ENCODE results near the gene KRT77. TPM values are rescaled to one million over a fixed set of nuclear protein-coding genes. Genes with fewer than 3 reads are reported as not detected.

The KRT77 gene
- total and polyA plus RNA-seq, 10 of the 15 experiments (the other 5 are each of a cell fraction or from before 2014, with no cell fraction given): not detected

- ATAC-seq (no peak), FAIRE-seq (no peak), DNase-seq (ENCODE audit: low read depth, low spot score) (no peak)
- Histone ChIP-seq H3K27me3 (replicated peaks in 1 of 2; ENCODE audit: control insufficient read depth in 2 of 2, insufficient read depth in 2 of 2, low read length in 1 of 2) (peaks cover 3 to 6% of the 10 kb centered on the region in 2 experiments; a peak in 2 of 4 replicates), H4K20me1 (ENCODE audit: control insufficient read depth, insufficient read depth) (no peaks in the 10 kb centered on the region), H3K4me2 (ENCODE audit: control insufficient read depth, insufficient read depth) (no peak overlapping the region), H3K79me2 (ENCODE audit: control insufficient read depth, insufficient read depth, low read length) (no peaks in the 10 kb centered on the region), H3K36me3 (ENCODE audit: control insufficient read depth in 2 of 2, insufficient read depth in 2 of 2, low read length in 1 of 2) (no peaks in the 10 kb centered on the region), H2AFZ (ENCODE audit: control insufficient read depth, low read depth, low read length) (no peak overlapping the region), H3K27ac (ENCODE audit: control insufficient read depth, insufficient read depth) (no peak overlapping the region), H3K4me3 (no peak overlapping the region), H3K9me3 (replicated peaks; ENCODE audit: control insufficient read depth, insufficient read depth, low read length) (no peaks in the 10 kb centered on the region), H3K4me1 (ENCODE audit: control insufficient read depth, insufficient read depth, low read length) (no peaks in the 10 kb centered on the region), H3K9ac (ENCODE audit: control insufficient read depth, insufficient read depth, low read length) (no peak overlapping the region)
- ChIA-PET CTCF (no interaction called here), SMC1A (ENCODE audit: uncharacterized antibody, unreplicated experiment) (no interaction called here), RAD21 (ENCODE audit: unreplicated experiment) (no interaction called here), POLR2A (no interaction called here)
- BruUV-seq (replicated peaks): no TSS peak
- no peak for TF ChIP-seq REST (IDR thresholded peaks at IDR 0.05; ENCODE audit: low read depth, low read length)
- in situ Hi-C loops (cut with MboI): no loop called here
- 2% methylated on average over 6 of the region's 6 CpGs for WGBS (ENCODE audit: insufficient coverage, insufficient replicate concordance, low lambda C conversion rate, missing lambda C conversion rate)
- intact Hi-C loops (cut with micrococcal nuclease; ENCODE audit: unreplicated experiment): no loop called here
Observed at GRCh38 chr12:52655251-52655650, 48.1 kb downstream of the KRT77 start.

DNA sequence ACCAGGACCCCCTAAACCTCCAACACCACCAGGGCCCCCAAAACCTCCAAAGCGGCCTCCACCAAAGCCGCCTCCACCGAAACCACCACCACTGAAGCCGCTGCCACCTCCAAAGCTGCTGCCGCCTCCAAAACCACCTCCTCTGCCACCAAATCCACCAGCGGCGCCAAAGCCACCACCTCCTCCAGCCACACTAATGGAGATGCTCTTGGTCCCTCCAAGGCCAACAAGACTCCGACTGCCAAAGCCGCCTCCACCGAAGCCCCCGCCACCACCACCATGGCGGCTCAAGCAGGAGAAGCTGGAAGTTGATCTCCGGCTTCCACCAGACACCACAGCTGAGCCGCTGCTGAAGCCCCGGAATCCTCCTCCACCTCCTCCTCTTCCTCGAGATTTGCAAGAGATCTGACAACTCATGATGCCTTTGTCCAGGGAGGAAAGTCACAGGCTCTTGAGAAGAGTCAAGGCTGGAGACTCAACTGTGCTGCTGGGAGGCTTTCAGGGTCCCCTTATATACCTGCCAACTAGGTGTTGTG, 51.5 kb downstream of the KRT77 start, which contains the start of gene KRT2:
Gene KRT2 (minus strand): TSS at position 486 of the 536 bp plus-strand sequence. CDS start 69 bp downstream, at position 417.
- intact Hi-C loops (cut with micrococcal nuclease; ENCODE audit: unreplicated experiment): no loop called here
- Histone ChIP-seq H3K79me2 (ENCODE audit: control insufficient read depth, insufficient read depth, low read length) (no peaks in the 10 kb centered on the region), H3K27ac (ENCODE audit: control insufficient read depth, insufficient read depth) (no peak within 1 kb of the TSS), H3K4me2 (ENCODE audit: control insufficient read depth, insufficient read depth) (no peak within 1 kb of the TSS), H3K36me3 (ENCODE audit: control insufficient read depth in 2 of 2, insufficient read depth in 2 of 2, low read length in 1 of 2) (no peaks in the 10 kb centered on the region), H4K20me1 (ENCODE audit: control insufficient read depth, insufficient read depth) (no peaks in the 10 kb centered on the region; the same call in 1 of the 2 replicates), H3K9ac (ENCODE audit: control insufficient read depth, insufficient read depth, low read length) (no peak within 1 kb of the TSS), H3K4me3 (no peak within 1 kb of the TSS), H3K9me3 (replicated peaks; ENCODE audit: control insufficient read depth, insufficient read depth, low read length) (no peaks in the 10 kb centered on the region), H3K27me3 (replicated peaks in 1 of 2; ENCODE audit: control insufficient read depth in 2 of 2, insufficient read depth in 2 of 2, low read length in 1 of 2) (peaks cover 3% of the 10 kb centered on the region in 2 experiments; a peak in 2 of 4 replicates), H2AFZ (ENCODE audit: control insufficient read depth, low read depth, low read length) (no peak within 1 kb of the TSS), H3K4me1 (ENCODE audit: control insufficient read depth, insufficient read depth, low read length) (no peaks in the 10 kb centered on the region)
- ChIA-PET CTCF (no interaction called here), POLR2A (no interaction called here), RAD21 (ENCODE audit: unreplicated experiment) (no interaction called here), SMC1A (ENCODE audit: uncharacterized antibody, unreplicated experiment) (no interaction called here)
- WGBS (ENCODE audit: insufficient coverage, insufficient replicate concordance, low lambda C conversion rate, missing lambda C conversion rate): 65% methylated on average over 16 of the region's 16 CpGs
- in situ Hi-C loops (cut with MboI): no loop called here
- DNase-seq (ENCODE audit: low read depth, low spot score): no peak
- no TSS peak for BruUV-seq (replicated peaks)
- no peak for ATAC-seq
- no peak for FAIRE-seq
- no peak for TF ChIP-seq HSF1 (IDR thresholded peaks at IDR 0.05; ENCODE audit: low read depth, low read length)
- no peak for TF ChIP-seq ZZZ3 (IDR thresholded peaks at IDR 0.05; ENCODE audit: control insufficient read depth, insufficient read length, low read depth)
- no peak for TF ChIP-seq NFXL1 (IDR thresholded peaks at IDR 0.05; ENCODE audit: borderline replicate concordance)
- no peak for TF ChIP-seq SREBF1 (IDR thresholded peaks at IDR 0.05; ENCODE audit: low read length)
- no peak for TF ChIP-seq ATF3 (IDR thresholded peaks at IDR 0.05; ENCODE audit: borderline replicate concordance, extremely low read depth, low read depth, low read length)
- TF ChIP-seq SMARCA5 (IDR thresholded peaks at IDR 0.05): no peak
- no peak for TF ChIP-seq HDAC6 (IDR thresholded peaks at IDR 0.05; ENCODE audit: unreplicated experiment)
- TF ChIP-seq, protein P1, sequence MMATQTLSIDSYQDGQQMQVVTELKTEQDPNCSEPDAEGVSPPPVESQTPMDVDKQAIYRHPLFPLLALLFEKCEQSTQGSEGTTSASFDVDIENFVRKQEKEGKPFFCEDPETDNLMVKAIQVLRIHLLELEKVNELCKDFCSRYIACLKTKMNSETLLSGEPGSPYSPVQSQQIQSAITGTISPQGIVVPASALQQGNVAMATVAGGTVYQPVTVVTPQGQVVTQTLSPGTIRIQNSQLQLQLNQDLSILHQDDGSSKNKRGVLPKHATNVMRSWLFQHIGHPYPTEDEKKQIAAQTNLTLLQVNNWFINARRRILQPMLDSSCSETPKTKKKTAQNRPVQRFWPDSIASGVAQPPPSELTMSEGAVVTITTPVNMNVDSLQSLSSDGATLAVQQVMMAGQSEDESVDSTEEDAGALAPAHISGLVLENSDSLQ (IDR thresholded peaks at IDR 0.05): no peak
- no peak for TF ChIP-seq ATF7 (IDR thresholded peaks at IDR 0.05; ENCODE audit: low read depth)
- TF ChIP-seq YBX1 (IDR thresholded peaks at IDR 0.05): no peak
- TF ChIP-seq ZNF217 (IDR thresholded peaks at IDR 0.05): no peak

Measured in GM12878 (cell line).